H1 (cell line): ENCODE measurements around the gene HGFAC. TPM values are rescaled to one million over a fixed set of nuclear protein-coding genes. Genes with fewer than 3 reads are reported as not detected.

ENCODE experiments used
- CTCF ChIA-PET: fragments of 300-600 bp; sonication (Branson Sonifier 250); formaldehyde crosslinking; loops from one replicate; lab custom pipeline; 2021; ENCODE audit not compliant: partially characterized antibody; lab: Charles Lee
- POLR2A ChIA-PET: fragments of 300-600 bp; sonication (Branson Sonifier 250); formaldehyde crosslinking; loops from one replicate; lab custom pipeline; 2021; ENCODE audit warnings: inconsistent platforms; ENCODE audit not compliant: partially characterized antibody; lab: Charles Lee
- DNase-seq, 2 experiments: peaks; one replicate each; pipeline versions ENCODE4 v3.0.0 to v3.0.0-alpha.2; 2010 to 2022; ENCODE audit warnings: low spot score in 2 of 2, low read depth in 1 of 2, mixed read lengths in 1 of 2
- FAIRE-seq: peaks from 2 replicates; lab custom pipeline; 2011; peaks lifted over from hg19 to GRCh38; lab: Jason Lieb, UNC
- H2AFZ ChIP-seq: 2 replicates; pipeline ENCODE4 v1.8.1; 2012; ENCODE audit warnings: low read length, inconsistent platforms
- H2AK5ac ChIP-seq: 2 replicates; pipeline ENCODE4 v1.6.1; 2013; ENCODE audit warnings: low read depth, low read length
- H2BK120ac ChIP-seq: replicated peaks from 2 replicates; pipeline ENCODE3; 2013; ENCODE audit warnings: low read depth, low read length, inconsistent platforms
- H2BK12ac ChIP-seq: 2 replicates; pipeline ENCODE4 v1.6.1; 2013; ENCODE audit warnings: low read depth, low read length
- H2BK15ac ChIP-seq: 2 replicates; pipeline ENCODE4 v1.6.1; 2013; ENCODE audit warnings: low read length
- H2BK20ac ChIP-seq: 2 replicates; pipeline ENCODE4 v1.6.1; 2013; ENCODE audit warnings: low read length
- H2BK5ac ChIP-seq: 2 replicates; pipeline ENCODE4 v1.6.1; 2013; ENCODE audit warnings: low read depth, low read length
- H3K14ac ChIP-seq: 2 replicates; pipeline ENCODE4 v1.6.1; 2013; ENCODE audit warnings: inconsistent platforms; ENCODE audit not compliant: insufficient read length
- H3K18ac ChIP-seq: 2 replicates; pipeline ENCODE4 v1.6.1; 2013; ENCODE audit warnings: low read length; ENCODE audit errors: extremely low read depth
- H3K23ac ChIP-seq: 2 replicates; pipeline ENCODE4 v1.6.1; 2013; ENCODE audit warnings: inconsistent platforms; ENCODE audit not compliant: insufficient read length
- H3K23me2 ChIP-seq: 2 replicates; pipeline ENCODE4 v1.6.1; 2013; ENCODE audit warnings: low read depth, low read length
- H3K27ac ChIP-seq: 2 replicates; pipeline ENCODE4 v1.6.1; 2011; ENCODE audit warnings: low read depth, low read length, inconsistent platforms
- H3K27me3 ChIP-seq, 4 experiments: replicated peaks in 1 of 4; 1 replicate in 1 of 4; 2 replicates in 3 of 4; pipeline versions ENCODE4 v1.6.1 to v1.8.1; 2011 to 2013; ENCODE audit warnings: low read length in 3 of 4, mild to moderate bottlenecking in 3 of 4, inconsistent platforms in 2 of 4, mixed read lengths in 2 of 4, moderate library complexity in 1 of 4; ENCODE audit not compliant: control insufficient read depth in 3 of 4, insufficient read depth in 3 of 4; ENCODE audit errors: extremely low read depth in 1 of 4
- H3K36me3 ChIP-seq, 4 experiments: 2 replicates each; pipeline versions ENCODE4 v1.6.1 to v1.8.1; 2011 to 2013; ENCODE audit warnings: mild to moderate bottlenecking in 4 of 4, low read length in 3 of 4, moderate library complexity in 2 of 4, control low read depth in 1 of 4, inconsistent platforms in 1 of 4; ENCODE audit not compliant: insufficient read depth in 4 of 4, control insufficient read depth in 2 of 4
- H3K4ac ChIP-seq: replicated peaks from 2 replicates; pipeline ENCODE3; 2013; ENCODE audit warnings: low read length, low read depth, mixed read lengths, inconsistent platforms; ENCODE audit not compliant: insufficient read length
- H3K4me1 ChIP-seq, 4 experiments: replicated peaks in 1 of 4; 1 replicate in 1 of 4; 2 replicates in 3 of 4; pipeline versions ENCODE4 v1.6.1 to v1.8.1; 2011 to 2013; ENCODE audit warnings: low read length in 3 of 4, inconsistent platforms in 2 of 4, mixed read lengths in 1 of 4; ENCODE audit not compliant: insufficient read depth in 4 of 4, control insufficient read depth in 3 of 4
- H3K4me2 ChIP-seq, 2 experiments: 2 replicates each; pipeline versions ENCODE4 v1.6.1 to v1.8.1; 2011 to 2013; ENCODE audit warnings: low read depth in 2 of 2, low read length in 2 of 2, control low read depth in 1 of 2, inconsistent platforms in 1 of 2, mild to moderate bottlenecking in 1 of 2; ENCODE audit not compliant: insufficient read depth in 1 of 2
- H3K4me3 ChIP-seq, 4 experiments: fragments of 200-600, 300-600 bp in 1 of 4; sonication (generic), shearing (Covaris generic), sonication (Bioruptor Twin) in 1 of 4; 2 replicates each; pipeline versions ENCODE4 v1.5.1 to v1.8.1; 2011 to 2016; ENCODE audit warnings: low read length in 4 of 4, low read depth in 3 of 4, control low read depth in 2 of 4, inconsistent platforms in 2 of 4, mild to moderate bottlenecking in 2 of 4, mixed read lengths in 1 of 4, moderate library complexity in 1 of 4; ENCODE audit not compliant: insufficient read depth in 2 of 4; ENCODE audit errors: extremely low read depth in 1 of 4
- H3K56ac ChIP-seq: replicated peaks from 2 replicates; pipeline ENCODE3; 2013; ENCODE audit warnings: low read depth, mild to moderate bottlenecking, mixed read lengths, low read length, inconsistent platforms; ENCODE audit not compliant: insufficient read length
- H3K79me1 ChIP-seq: 2 replicates; pipeline ENCODE4 v1.6.1; 2013; ENCODE audit warnings: low read depth, low read length, control low read depth
- H3K79me2 ChIP-seq, 2 experiments: 2 replicates each; pipeline versions ENCODE4 v1.6.1 to v1.8.1; 2012 to 2013; ENCODE audit warnings: low read length in 2 of 2, mild to moderate bottlenecking in 2 of 2, inconsistent platforms in 1 of 2; ENCODE audit not compliant: insufficient read depth in 2 of 2, control insufficient read depth in 1 of 2
- H3K9ac ChIP-seq, 4 experiments: replicated peaks in 1 of 4; 1 replicate in 1 of 4; 2 replicates in 3 of 4; pipeline versions ENCODE4 v1.6.1 to v1.8.1; 2011 to 2013; ENCODE audit warnings: low read depth in 3 of 4, low read length in 3 of 4, control low read depth in 2 of 4, mild to moderate bottlenecking in 2 of 4, moderate library complexity in 2 of 4, inconsistent platforms in 1 of 4; ENCODE audit errors: extremely low read depth in 1 of 4
- H3K9me3 ChIP-seq, 2 experiments: 2 replicates each; pipeline versions ENCODE4 v1.6.1 to v1.8.1; 2012 to 2013; ENCODE audit warnings: mild to moderate bottlenecking in 2 of 2, moderate library complexity in 2 of 2, control low read depth in 1 of 2, inconsistent platforms in 1 of 2, low read depth in 1 of 2, low read length in 1 of 2, mixed read lengths in 1 of 2; ENCODE audit not compliant: insufficient read depth in 2 of 2
- H4K20me1 ChIP-seq, 2 experiments: replicated peaks in 1 of 2; 2 replicates each; pipeline versions ENCODE3 to v1.8.1; 2011 to 2013; ENCODE audit warnings: inconsistent platforms in 2 of 2, low read length in 2 of 2, mild to moderate bottlenecking in 1 of 2; ENCODE audit not compliant: insufficient read depth in 2 of 2, control insufficient read depth in 1 of 2
- H4K5ac ChIP-seq: 2 replicates; pipeline ENCODE4 v1.6.1; 2013; ENCODE audit warnings: low read length, low read depth, mixed read lengths, inconsistent platforms; ENCODE audit not compliant: insufficient read length
- H4K8ac ChIP-seq: 2 replicates; pipeline ENCODE4 v1.8.0; 2013; ENCODE audit warnings: mild to moderate bottlenecking, moderate library complexity, low read length, inconsistent platforms; ENCODE audit not compliant: insufficient read depth; ENCODE audit errors: extremely low read depth
- H4K91ac ChIP-seq: replicated peaks from 2 replicates; pipeline ENCODE3; 2013; ENCODE audit warnings: low read length, mixed read lengths, inconsistent platforms; ENCODE audit not compliant: insufficient read length
- BCL11A ChIP-seq, 2 experiments: IDR thresholded peaks; one replicate each; pipeline ENCODE4 v1.6.1; 2011; ENCODE audit warnings: low read depth in 2 of 2, low read length in 2 of 2, mild to moderate bottlenecking in 2 of 2
- CBX8 ChIP-seq: fragments of 300-800, 300-1000 bp; sonication (generic); IDR thresholded peaks from 2 replicates; pipeline ENCODE4 v1.7.1; 2016; ENCODE audit warnings: low read depth, low read length, borderline replicate concordance
- EP300 ChIP-seq, 2 experiments: IDR thresholded peaks; 1 replicate in 1 of 2; 2 replicates in 1 of 2; pipeline ENCODE4 v1.6.1; 2011 to 2012; ENCODE audit warnings: low read depth in 2 of 2, low read length in 2 of 2, mild to moderate bottlenecking in 2 of 2, borderline replicate concordance in 1 of 2, inconsistent platforms in 1 of 2, moderate library complexity in 1 of 2
- FOSL1 ChIP-seq: IDR thresholded peaks from 2 replicates; pipeline ENCODE4 v1.6.1; 2011; ENCODE audit warnings: mild to moderate bottlenecking, low read depth, low read length, moderate library complexity; ENCODE audit not compliant: insufficient read depth
- HDAC6 ChIP-seq: IDR thresholded peaks from one replicate; pipeline ENCODE4 v1.7.1; 2012; ENCODE audit warnings: low read depth, mild to moderate bottlenecking, inconsistent platforms, low read length, moderate library complexity
- KDM5A ChIP-seq: fragments of 200-600 bp; IDR thresholded peaks from 2 replicates; pipeline ENCODE4 v1.7.1; 2012; ENCODE audit warnings: mild to moderate bottlenecking, low read length, inconsistent platforms, mixed read lengths
- SIRT6 ChIP-seq: IDR thresholded peaks from one replicate; pipeline ENCODE4 v1.7.1; 2012; ENCODE audit warnings: low read length, inconsistent platforms
- SIX5 ChIP-seq: IDR thresholded peaks from 2 replicates; pipeline ENCODE4 v1.6.1; 2011; ENCODE audit warnings: mild to moderate bottlenecking, low read depth, low read length
- SP1 ChIP-seq: IDR thresholded peaks from 2 replicates; pipeline ENCODE4 v1.6.1; 2011; ENCODE audit warnings: low read depth, low read length
- TAF7 ChIP-seq: optimal IDR thresholded peaks from 2 replicates; pipeline ENCODE3; 2011; ENCODE audit warnings: low read depth, mild to moderate bottlenecking, inconsistent platforms, low read length, moderate library complexity, borderline replicate concordance
- WGBS, 2 experiments: shearing (Covaris generic) in 1 of 2; methylation state at CpG; one replicate each; pipeline versions ENCODE4 v1.1.6 to v1.1.7; 2013 to 2015; ENCODE audit warnings: low lambda C conversion rate in 2 of 2, mixed read lengths in 2 of 2, inconsistent platforms in 1 of 2, low coverage in 1 of 2, missing lambda C conversion rate in 1 of 2; ENCODE audit not compliant: insufficient replicate concordance in 2 of 2, insufficient coverage in 1 of 2, insufficient read length in 1 of 2; ENCODE audit errors: extremely low coverage in 1 of 2, missing lambda C conversion rate in 1 of 2; 5-methylcytosine and 5-hydroxymethylcytosine counted together
- polyA plus RNA-seq, 7 experiments: library from polyadenylated mRNA; depleted of rRNA in 3 of 7; stranded (reverse) in 5 of 7; unstranded in 2 of 7; fragments of >200 nt in 5 of 7; fragments of 200-250 nt in 2 of 7; gene quantifications; 1 replicate in 5 of 7; 2 replicates in 1 of 7; 4 replicates in 1 of 7; pipeline versions ENCODE4 v1.2.1 to v1.2.3, GENCODE V29; 2011 to 2013; ENCODE audit warnings: missing spikeins in 2 of 7, mixed read lengths in 2 of 7
- total RNA-seq: library from RNA; stranded (reverse); fragmentation: NEBNext Ultra II Directional; extraction: Animal tissue kit (Norgen Biotek cat#: 25700); gene quantifications from 2 replicates; pipeline ENCODE4 v1.2.1, GENCODE V29; 2021
- TF ChIP-seq, protein P1 (sequence below): IDR thresholded peaks from 2 replicates; pipeline ENCODE4 v1.6.1; 2012; ENCODE audit warnings: inconsistent platforms

The HGFAC gene
- total and polyA plus RNA-seq, 2 of the 8 experiments (the other 6 are each of a cell fraction or from before 2014, with no cell fraction given) = 0.14 to 0.15 TPM

DNA sequence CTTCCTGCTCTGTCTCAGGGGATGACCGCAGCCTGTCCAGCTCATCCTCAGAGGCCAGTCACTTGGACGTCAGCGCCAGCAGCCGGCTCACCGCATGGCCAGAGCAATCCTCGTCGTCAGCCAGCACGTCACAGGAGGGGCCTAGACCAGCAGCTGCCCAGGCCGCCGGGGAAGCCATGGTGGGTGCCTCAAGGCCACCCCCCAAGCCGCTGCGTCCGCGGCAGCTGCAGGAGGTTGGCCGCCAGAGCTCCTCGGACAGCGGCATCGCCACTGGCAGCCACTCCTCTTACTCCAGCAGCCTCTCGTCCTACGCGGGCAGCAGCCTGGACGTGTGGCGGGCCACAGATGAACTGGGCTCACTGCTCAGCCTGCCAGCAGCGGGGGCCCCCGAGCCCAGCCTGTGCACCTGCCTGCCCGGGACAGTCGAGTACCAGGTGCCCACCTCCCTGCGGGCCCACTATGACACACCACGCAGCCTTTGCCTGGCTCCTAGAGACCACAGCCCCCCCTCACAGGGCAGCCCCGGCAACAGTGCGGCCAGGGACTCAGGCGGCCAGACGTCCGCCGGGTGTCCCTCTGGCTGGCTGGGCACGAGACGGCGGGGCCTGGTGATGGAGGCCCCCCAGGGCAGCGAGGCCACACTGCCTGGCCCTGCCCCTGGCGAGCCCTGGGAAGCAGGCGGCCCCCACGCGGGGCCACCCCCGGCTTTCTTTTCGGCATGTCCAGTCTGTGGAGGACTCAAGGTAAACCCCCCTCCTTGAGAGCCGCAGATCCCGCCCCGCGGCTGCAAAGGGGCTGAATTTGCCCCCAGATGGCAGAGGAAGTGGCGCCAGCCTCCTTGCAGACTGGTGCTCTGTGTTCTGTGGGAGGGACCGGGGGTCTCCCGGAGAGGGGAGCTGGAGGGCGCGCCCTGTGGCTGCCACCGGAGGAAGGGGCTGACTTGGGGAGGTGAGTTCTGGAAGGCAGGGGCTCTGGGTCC, 51.3 kb downstream of the HGFAC start:
- H3K4me1 ChIP-seq = peaks cover 0 to 22% (median 12%) of the 10 kb centered on the region in 4 experiments; a peak in 5 of 7 replicates
- no peak for FAIRE-seq
- H2BK120ac ChIP-seq = no peak overlapping the region
- TF ChIP-seq TAF7 (no peak), SIX5 (no peak), FOSL1 (no peak), SP1 (no peak), EP300 (IDR thresholded peaks at IDR 0.05; ENCODE audit: borderline replicate concordance in 1 of 2, low read depth in 2 of 2, low read length in 2 of 2) (no peak), SIRT6 (no peak), KDM5A (no peak), BCL11A (IDR thresholded peaks at IDR 0.05; ENCODE audit: low read depth in 2 of 2, low read length in 2 of 2) (no peak), CBX8 (no peak), HDAC6 (no peak)
- TF ChIP-seq, protein P1, sequence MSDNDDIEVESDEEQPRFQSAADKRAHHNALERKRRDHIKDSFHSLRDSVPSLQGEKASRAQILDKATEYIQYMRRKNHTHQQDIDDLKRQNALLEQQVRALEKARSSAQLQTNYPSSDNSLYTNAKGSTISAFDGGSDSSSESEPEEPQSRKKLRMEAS = no peak

More for the DNA sequence above, 51.3 kb downstream of the HGFAC start:
- Histone ChIP-seq H3K4me2 (no peak overlapping the region), H4K91ac (no peak overlapping the region), H3K4ac (no peak overlapping the region), H3K36me3 (no peaks in the 10 kb centered on the region), H3K23ac (no peak overlapping the region), H3K9me3 (no peaks in the 10 kb centered on the region), H4K8ac (no peak overlapping the region; the same call in 1 of the 2 replicates), H3K23me2 (no peaks in the 10 kb centered on the region; the same call in 1 of the 2 replicates), H3K9ac (no peak overlapping the region), H2BK15ac (0 out of 2 replicates have a peak overlapping the region, but pooled peaks have one; percentile 46), H3K79me2 (no peaks in the 10 kb centered on the region), H3K14ac (no peak overlapping the region), H2AK5ac (no peak overlapping the region), H3K27ac (no peak overlapping the region), H4K5ac (no peak overlapping the region), H3K56ac (no peak overlapping the region), H3K18ac (no peak overlapping the region), H3K79me1 (no peaks in the 10 kb centered on the region), H2BK20ac (no peak overlapping the region), H4K20me1 (peaks cover 11 to 23% of the 10 kb centered on the region in 2 experiments), H2BK12ac (no peak overlapping the region), H2BK5ac (no peak overlapping the region), H2AFZ (no peak overlapping the region), H3K4me3 (no peak overlapping the region), H3K27me3 (peaks cover 49 to 95% (median 86%) of the 10 kb centered on the region in 4 experiments)
- ChIA-PET CTCF (interaction anchor here (1.0 to 2.6 kb wide), 8 partner anchors 12 to 388 kb away, joined by 3 to 25 read pairs (median 6); no protein-coding TSS in a partner anchor), POLR2A (interaction anchor here (1.4 to 2.0 kb wide), 4 partner anchors 10 to 27 kb away, joined by 3 to 5 read pairs (median 4); no protein-coding TSS in a partner anchor)
- WGBS, 2 experiments = 84% methylated on average over 42 of the region's 55 CpGs; no CpG with 5 or more reads in 1 of the 2 experiments
- DNase-seq = no peak
